HepG2 (cell line): ENCODE data around the gene PXT1. TPM values are rescaled to one million over a fixed set of nuclear protein-coding genes. Genes with fewer than 3 reads are reported as not detected.
A peak's percentile ranks its signal among the peaks of the same experiment; 100 is the strongest.

Experiments
- AGO1 ChIP-seq: fragments of 200-400 bp; formaldehyde crosslinking; IDR thresholded peaks from 2 replicates; pipeline ENCODE4 v1.6.1; 2017; ENCODE audit warnings: mild to moderate bottlenecking, low read depth, low read length, moderate library complexity; ENCODE audit not compliant: poor library complexity, severe bottlenecking
- BHLHE40 ChIP-seq: IDR thresholded peaks from 2 replicates; pipeline ENCODE4 v1.6.1; 2011; ENCODE audit warnings: low read length, improper control_type of control experiment
- HCFC1 ChIP-seq: fragments of 150-350 bp; IDR thresholded peaks from 2 replicates; pipeline ENCODE4 v1.6.1; 2014; ENCODE audit warnings: low read depth, low read length
- MIXL1 ChIP-seq: IDR thresholded peaks from 2 replicates; pipeline ENCODE4 v1.6.1; 2016
- MXI1 ChIP-seq: IDR thresholded peaks from 3 replicates; pipeline ENCODE4 v1.6.1; 2012; ENCODE audit warnings: low read depth, low read length, inconsistent platforms, borderline replicate concordance
- NKX3-1 ChIP-seq: sonication (generic); formaldehyde crosslinking; IDR thresholded peaks from 2 replicates; pipeline ENCODE4 v1.5.0; 2020; ENCODE audit warnings: missing genetic modification reagents
- RXRA ChIP-seq: sonication (generic); formaldehyde crosslinking; IDR thresholded peaks from 2 replicates; pipeline ENCODE4 v1.5.1; 2020; ENCODE audit warnings: missing genetic modification reagents
- SIX1 ChIP-seq: sonication (generic); formaldehyde crosslinking; IDR thresholded peaks from 2 replicates; pipeline ENCODE4 v1.4.0; 2020; ENCODE audit warnings: missing genetic modification reagents, borderline replicate concordance
- SMARCC2 ChIP-seq: fragments of 450-650 bp; IDR thresholded peaks from 2 replicates; pipeline ENCODE4 v1.6.1; 2017; ENCODE audit warnings: antibody characterized with exemption, mild to moderate bottlenecking
- WIZ ChIP-seq: sonication (generic); formaldehyde crosslinking; IDR thresholded peaks from 2 replicates; pipeline ENCODE4 v1.5.1; 2020; ENCODE audit warnings: mild to moderate bottlenecking, missing genetic modification reagents
- ZFP62 ChIP-seq: sonication (generic); formaldehyde crosslinking; IDR thresholded peaks from 2 replicates; pipeline ENCODE4 v1.4.0; 2020; ENCODE audit warnings: missing genetic modification reagents
- ZNF207 ChIP-seq: fragments of 450-650 bp; IDR thresholded peaks from 2 replicates; pipeline ENCODE4 v1.6.1; 2016; ENCODE audit warnings: antibody characterized with exemption, borderline replicate concordance
- ZNF30 ChIP-seq: sonication (generic); formaldehyde crosslinking; IDR thresholded peaks from 2 replicates; pipeline ENCODE4 v1.5.0; 2020; ENCODE audit warnings: mild to moderate bottlenecking, missing genetic modification reagents
- ZNF343 ChIP-seq: sonication (generic); formaldehyde crosslinking; IDR thresholded peaks from 2 replicates; pipeline ENCODE4 v1.4.0; 2020; ENCODE audit warnings: mild to moderate bottlenecking, missing genetic modification reagents
- ZNF441 ChIP-seq: sonication (generic); formaldehyde crosslinking; IDR thresholded peaks from 2 replicates; pipeline ENCODE4 v1.7.0; 2021; ENCODE audit warnings: missing genetic modification reagents, borderline replicate concordance
- ZNF644 ChIP-seq: IDR thresholded peaks from 2 replicates; pipeline ENCODE4 v1.6.1; 2016; ENCODE audit warnings: low read depth
- ZNF878 ChIP-seq: sonication (generic); formaldehyde crosslinking; IDR thresholded peaks from 2 replicates; pipeline ENCODE4 v1.8.1; 2023; ENCODE audit warnings: mild to moderate bottlenecking, missing genetic modification reagents, moderate library complexity
- polyA plus RNA-seq, 8 experiments: library from polyadenylated mRNA; depleted of rRNA in 3 of 8; stranded (reverse) in 7 of 8; unstranded in 1 of 8; fragments of >200 nt; fragmentation: Illumina TruSeq in 4 of 8; extraction: Trizol in 4 of 8; gene quantifications; 2 replicates each; pipeline versions ENCODE4 v1.2.1 to v1.2.3, GENCODE V29; 2011 to 2016; ENCODE audit warnings: low read depth in 4 of 8, missing spikeins in 1 of 8, mixed read lengths in 1 of 8; ENCODE audit not compliant: insufficient read depth in 1 of 8
- total RNA-seq, 5 experiments: library from RNA; depleted of rRNA; stranded (reverse); fragments of >200 nt; fragmentation: Illumina TruSeq; extraction: Trizol; gene quantifications; 2 replicates each; pipeline ENCODE4 v1.2.3, GENCODE V29; 2016; ENCODE audit warnings: low read depth in 1 of 5
- TF ChIP-seq, protein P1 (sequence below): sonication (generic); formaldehyde crosslinking; IDR thresholded peaks from 2 replicates; pipeline ENCODE4 v1.4.0; 2020; ENCODE audit warnings: missing genetic modification reagents, borderline replicate concordance
- TF ChIP-seq, protein P2 (sequence below): IDR thresholded peaks from 2 replicates; pipeline ENCODE4 v1.6.1; 2016; ENCODE audit warnings: missing genetic modification reagents, missing compliant biosample characterization
- TF ChIP-seq, protein P3 (sequence below): sonication (generic); formaldehyde crosslinking; IDR thresholded peaks from 2 replicates; pipeline ENCODE4 v1.8.0; 2022; ENCODE audit warnings: missing genetic modification reagents, low read depth, mild to moderate bottlenecking, borderline replicate concordance
- TF ChIP-seq, protein P4 (sequence below): IDR thresholded peaks from 2 replicates; pipeline ENCODE4 v1.6.1; 2016; ENCODE audit warnings: low read depth
- TF ChIP-seq, protein P5 (sequence below): sonication (generic); formaldehyde crosslinking; IDR thresholded peaks from 2 replicates; pipeline ENCODE4 v1.4.0; 2020; ENCODE audit warnings: mild to moderate bottlenecking, missing genetic modification reagents, borderline replicate concordance

PXT1 gene
- total and polyA plus RNA-seq, 2 of the 13 experiments (the other 11 are each of a cell fraction or from before 2014, with no cell fraction given): 0.04 TPM; not detected in 1

DNA sequence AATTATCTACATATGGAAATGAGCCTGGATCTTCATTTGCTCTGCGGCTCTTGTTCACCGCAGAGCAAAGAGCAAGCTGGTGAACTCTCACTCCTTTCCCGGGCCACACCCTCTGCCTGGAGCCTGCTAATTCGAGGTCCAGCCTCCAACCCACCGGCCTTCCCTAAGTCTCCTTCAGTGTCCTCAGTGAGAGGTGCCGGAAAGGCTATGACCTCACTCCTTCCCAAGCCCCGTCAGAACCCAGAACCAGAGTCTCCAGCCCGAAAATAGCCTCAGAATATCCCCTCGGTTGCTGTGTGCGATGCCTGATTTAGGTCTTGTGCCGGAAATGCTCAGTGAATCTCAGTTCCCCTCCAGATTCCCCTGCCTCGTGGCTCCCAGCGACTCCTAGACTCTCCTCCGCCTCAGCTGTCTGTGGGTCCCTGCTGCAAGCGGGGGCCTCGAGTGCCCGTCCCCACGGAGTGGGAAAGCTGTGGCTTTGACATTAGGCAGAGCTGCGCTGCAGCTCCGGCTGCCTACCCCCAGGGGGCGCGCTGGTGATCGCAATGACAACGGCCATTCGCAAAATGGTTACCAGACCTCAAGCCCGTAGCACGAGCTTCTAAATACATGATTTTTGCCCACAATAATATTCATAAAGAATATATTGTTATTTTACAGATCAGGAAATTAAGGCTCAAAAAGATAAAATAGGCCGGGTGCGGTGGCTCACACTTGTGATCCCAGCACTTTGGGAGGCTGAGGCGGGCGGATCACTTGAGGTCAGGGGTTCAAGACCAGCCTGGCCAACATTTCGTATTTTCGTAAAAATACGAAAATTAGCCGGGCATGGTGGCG, 101.8 kb downstream of the PXT1 start (continued):
- TF ChIP-seq, protein P1, sequence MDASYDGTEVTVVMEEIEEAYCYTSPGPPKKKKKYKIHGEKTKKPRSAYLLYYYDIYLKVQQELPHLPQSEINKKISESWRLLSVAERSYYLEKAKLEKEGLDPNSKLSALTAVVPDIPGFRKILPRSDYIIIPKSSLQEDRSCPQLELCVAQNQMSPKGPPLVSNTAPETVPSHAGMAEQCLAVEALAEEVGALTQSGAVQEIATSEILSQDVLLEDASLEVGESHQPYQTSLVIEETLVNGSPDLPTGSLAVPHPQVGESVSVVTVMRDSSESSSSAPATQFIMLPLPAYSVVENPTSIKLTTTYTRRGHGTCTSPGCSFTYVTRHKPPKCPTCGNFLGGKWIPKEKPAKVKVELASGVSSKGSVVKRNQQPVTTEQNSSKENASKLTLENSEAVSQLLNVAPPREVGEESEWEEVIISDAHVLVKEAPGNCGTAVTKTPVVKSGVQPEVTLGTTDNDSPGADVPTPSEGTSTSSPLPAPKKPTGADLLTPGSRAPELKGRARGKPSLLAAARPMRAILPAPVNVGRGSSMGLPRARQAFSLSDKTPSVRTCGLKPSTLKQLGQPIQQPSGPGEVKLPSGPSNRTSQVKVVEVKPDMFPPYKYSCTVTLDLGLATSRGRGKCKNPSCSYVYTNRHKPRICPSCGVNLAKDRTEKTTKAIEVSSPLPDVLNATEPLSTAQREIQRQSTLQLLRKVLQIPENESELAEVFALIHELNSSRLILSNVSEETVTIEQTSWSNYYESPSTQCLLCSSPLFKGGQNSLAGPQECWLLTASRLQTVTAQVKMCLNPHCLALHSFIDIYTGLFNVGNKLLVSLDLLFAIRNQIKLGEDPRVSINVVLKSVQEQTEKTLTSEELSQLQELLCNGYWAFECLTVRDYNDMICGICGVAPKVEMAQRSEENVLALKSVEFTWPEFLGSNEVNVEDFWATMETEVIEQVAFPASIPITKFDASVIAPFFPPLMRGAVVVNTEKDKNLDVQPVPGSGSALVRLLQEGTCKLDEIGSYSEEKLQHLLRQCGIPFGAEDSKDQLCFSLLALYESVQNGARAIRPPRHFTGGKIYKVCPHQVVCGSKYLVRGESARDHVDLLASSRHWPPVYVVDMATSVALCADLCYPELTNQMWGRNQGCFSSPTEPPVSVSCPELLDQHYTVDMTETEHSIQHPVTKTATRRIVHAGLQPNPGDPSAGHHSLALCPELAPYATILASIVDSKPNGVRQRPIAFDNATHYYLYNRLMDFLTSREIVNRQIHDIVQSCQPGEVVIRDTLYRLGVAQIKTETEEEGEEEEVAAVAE (CRISPR knock-in tag): no peak
- TF ChIP-seq BHLHE40 (no peak), ZNF343 (CRISPR knock-in tag) (peak; percentile 66; the same call in 1 of the 2 replicates), HCFC1 (no peak), ZNF441 (CRISPR knock-in tag) (no peak), ZNF878 (CRISPR knock-in tag) (0 out of 2 replicates have a peak, but pooled peaks have one; percentile 66), ZNF644 (CRISPR knock-in tag) (0 out of 2 replicates have a peak, but pooled peaks have one; percentile 27), ZFP62 (CRISPR knock-in tag) (no peak), SMARCC2 (no peak), ZNF30 (CRISPR knock-in tag) (0 out of 2 replicates have a peak, but pooled peaks have one; percentile 53), SIX1 (no peak), MXI1 (no peak), WIZ (no peak), ZNF207 (no peak), AGO1 (no peak), RXRA (CRISPR knock-in tag) (peak; percentile 58; the same call in 1 of the 2 replicates), NKX3-1 (no peak), MIXL1 (CRISPR knock-in tag) (peak; percentile 23; the same call in 1 of the 2 replicates)
- TF ChIP-seq, protein P2, sequence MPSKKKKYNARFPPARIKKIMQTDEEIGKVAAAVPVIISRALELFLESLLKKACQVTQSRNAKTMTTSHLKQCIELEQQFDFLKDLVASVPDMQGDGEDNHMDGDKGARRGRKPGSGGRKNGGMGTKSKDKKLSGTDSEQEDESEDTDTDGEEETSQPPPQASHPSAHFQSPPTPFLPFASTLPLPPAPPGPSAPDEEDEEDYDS: no peak
- TF ChIP-seq, protein P3, sequence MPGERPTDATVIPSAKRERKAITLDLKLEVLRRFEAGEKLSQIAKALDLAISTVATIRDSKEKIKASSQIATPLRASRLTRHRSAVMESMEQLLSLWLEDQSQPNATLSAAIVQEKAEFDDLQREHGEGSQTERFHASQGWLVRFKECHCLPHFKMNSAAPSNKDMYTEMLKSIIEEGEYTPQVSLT (CRISPR knock-in tag): no peak
- TF ChIP-seq, protein P4, sequence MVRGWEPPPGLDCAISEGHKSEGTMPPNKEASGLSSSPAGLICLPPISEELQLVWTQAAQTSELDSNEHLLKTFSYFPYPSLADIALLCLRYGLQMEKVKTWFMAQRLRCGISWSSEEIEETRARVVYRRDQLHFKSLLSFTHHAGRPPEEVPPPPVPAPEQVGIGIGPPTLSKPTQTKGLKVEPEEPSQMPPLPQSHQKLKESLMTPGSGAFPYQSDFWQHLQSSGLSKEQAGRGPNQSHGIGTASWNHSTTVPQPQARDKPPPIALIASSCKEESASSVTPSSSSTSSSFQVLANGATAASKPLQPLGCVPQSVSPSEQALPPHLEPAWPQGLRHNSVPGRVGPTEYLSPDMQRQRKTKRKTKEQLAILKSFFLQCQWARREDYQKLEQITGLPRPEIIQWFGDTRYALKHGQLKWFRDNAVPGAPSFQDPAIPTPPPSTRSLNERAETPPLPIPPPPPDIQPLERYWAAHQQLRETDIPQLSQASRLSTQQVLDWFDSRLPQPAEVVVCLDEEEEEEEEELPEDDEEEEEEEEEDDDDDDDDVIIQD (CRISPR knock-in tag): no peak; the same call in 1 of the 2 replicates
- TF ChIP-seq, protein P5, sequence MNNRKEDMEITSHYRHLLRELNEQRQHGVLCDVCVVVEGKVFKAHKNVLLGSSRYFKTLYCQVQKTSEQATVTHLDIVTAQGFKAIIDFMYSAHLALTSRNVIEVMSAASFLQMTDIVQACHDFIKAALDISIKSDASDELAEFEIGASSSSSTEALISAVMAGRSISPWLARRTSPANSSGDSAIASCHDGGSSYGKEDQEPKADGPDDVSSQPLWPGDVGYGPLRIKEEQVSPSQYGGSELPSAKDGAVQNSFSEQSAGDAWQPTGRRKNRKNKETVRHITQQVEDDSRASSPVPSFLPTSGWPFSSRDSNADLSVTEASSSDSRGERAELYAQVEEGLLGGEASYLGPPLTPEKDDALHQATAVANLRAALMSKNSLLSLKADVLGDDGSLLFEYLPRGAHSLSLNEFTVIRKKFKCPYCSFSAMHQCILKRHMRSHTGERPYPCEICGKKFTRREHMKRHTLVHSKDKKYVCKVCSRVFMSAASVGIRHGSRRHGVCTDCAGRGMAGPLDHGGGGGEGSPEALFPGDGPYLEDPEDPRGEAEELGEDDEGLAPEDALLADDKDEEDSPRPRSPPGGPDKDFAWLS: no peak
